Activated T-cell treated with anti-CD3 and anti-CD28 coated beads, Interleukin-2, amount 50 U/mL, for 1 hour (primary cell): ENCODE data around the gene NKD1.
"Not testable (repeated sequence)": the region's sequence is repeated elsewhere in the genome, so short reads cannot be mapped to it uniquely, and the experiment has no call there.

Experiments
- DNase-seq: peaks from one replicate; pipeline ENCODE4 v3.0.0-alpha.2; 2020

Gene NKD1

GRCh38 chr16:50559804-50560514, 11.8 kb downstream of the NKD1 start:
- DNase-seq: no peak

- no peak for DNase-seq
Observed at GRCh38 chr16:50560903-50561863, 13.0 kb downstream of the NKD1 start.

- DNase-seq: no peak
Observed at GRCh38 chr16:50562657-50563056, 14.5 kb downstream of the NKD1 start.

GRCh38 chr16:50563989-50564388, 15.8 kb downstream of the NKD1 start:
- no peak for DNase-seq

GRCh38 chr16:50565428-50565827, 17.2 kb downstream of the NKD1 start:
- DNase-seq: no peak

- DNase-seq: no peak
Observed at GRCh38 chr16:50566014-50566962, 18.1 kb downstream of the NKD1 start.

GRCh38 chr16:50567651-50568050, 19.5 kb downstream of the NKD1 start:
- no peak for DNase-seq

GRCh38 chr16:50568187-50568815, 20.1 kb downstream of the NKD1 start:
- DNase-seq: no peak

- no peak for DNase-seq
Observed at GRCh38 chr16:50570354-50570753, 22.2 kb downstream of the NKD1 start.

- no peak for DNase-seq
Observed at GRCh38 chr16:50570808-50571598, 22.8 kb downstream of the NKD1 start.

- no peak for DNase-seq
Observed at GRCh38 chr16:50571786-50572185, 23.6 kb downstream of the NKD1 start.

GRCh38 chr16:50572700-50573099, 24.5 kb downstream of the NKD1 start:
- no peak for DNase-seq

- no peak for DNase-seq
Observed at GRCh38 chr16:50573279-50573678, 25.1 kb downstream of the NKD1 start.

- DNase-seq: no peak
Observed at GRCh38 chr16:50573947-50574744, 25.9 kb downstream of the NKD1 start.

GRCh38 chr16:50574745-50575136, 26.5 kb downstream of the NKD1 start:
- DNase-seq: no peak

- no peak for DNase-seq
Observed at GRCh38 chr16:50575743-50576142, 27.5 kb downstream of the NKD1 start.

- DNase-seq: no peak
Observed at GRCh38 chr16:50576403-50577113, 28.4 kb downstream of the NKD1 start.

- no peak for DNase-seq
Observed at GRCh38 chr16:50578137-50578536, 29.9 kb downstream of the NKD1 start.

GRCh38 chr16:50579373-50579772, 31.2 kb downstream of the NKD1 start:
- not testable (repeated sequence) for DNase-seq
